NCI-H69 (cell line): ENCODE measurements around the gene PTPRN2.
"Not testable (repeated sequence)": the region's sequence is repeated elsewhere in the genome, so short reads cannot be mapped to it uniquely, and the experiment has no call there.

ENCODE experiments used
- DNase-seq: peaks from one replicate; lab custom pipeline; 2025; lab: John Stamatoyannopoulos, UW

PTPRN2 gene

GRCh38 chr7:158587162-158588084 is at the start of gene PTPRN2:
Gene PTPRN2 (minus strand): TSS chr7:158587823.
- peak; percentile 91 for DNase-seq

- DNase-seq = no peak
Observed at GRCh38 chr7:158633055-158633956, 45.7 kb upstream of the PTPRN2 start.

- no peak for DNase-seq
Observed at GRCh38 chr7:158631574-158632195, 44.1 kb upstream of the PTPRN2 start.

- not testable (repeated sequence) for DNase-seq
Observed at GRCh38 chr7:158626289-158626688, 38.7 kb upstream of the PTPRN2 start.

- no peak for DNase-seq
Observed at GRCh38 chr7:158623241-158623640, 35.6 kb upstream of the PTPRN2 start.

GRCh38 chr7:158620839-158621441 is 33.3 kb upstream of the PTPRN2 start:
- no peak for DNase-seq

GRCh38 chr7:158620418-158620817 is 32.8 kb upstream of the PTPRN2 start:
- no peak for DNase-seq

- no peak for DNase-seq
Observed at GRCh38 chr7:158618745-158619140, 31.1 kb upstream of the PTPRN2 start.

GRCh38 chr7:158617737-158618128 is 30.1 kb upstream of the PTPRN2 start:
- DNase-seq = no peak

- DNase-seq = peak; percentile 19
Observed at GRCh38 chr7:158616050-158616449, 28.4 kb upstream of the PTPRN2 start.

GRCh38 chr7:158614700-158615099 is 27.1 kb upstream of the PTPRN2 start:
- no peak for DNase-seq

GRCh38 chr7:158613481-158613880 is 25.9 kb upstream of the PTPRN2 start:
- peak; percentile 20 for DNase-seq

- DNase-seq = no peak
Observed at GRCh38 chr7:158612546-158612945, 24.9 kb upstream of the PTPRN2 start.

- DNase-seq = no peak
Observed at GRCh38 chr7:158611541-158611940, 23.9 kb upstream of the PTPRN2 start.

GRCh38 chr7:158609313-158609974 is 21.8 kb upstream of the PTPRN2 start:
- DNase-seq = no peak

- DNase-seq = no peak
Observed at GRCh38 chr7:158607563-158607962, 19.9 kb upstream of the PTPRN2 start.

- DNase-seq = no peak
Observed at GRCh38 chr7:158606671-158607424, 19.2 kb upstream of the PTPRN2 start.

GRCh38 chr7:158606129-158606528 is 18.5 kb upstream of the PTPRN2 start:
- no peak for DNase-seq

GRCh38 chr7:158603773-158604755 is 16.4 kb upstream of the PTPRN2 start:
- no peak for DNase-seq
